Measurements from ENCODE around the gene FMC1. TPM values are rescaled to one million over a fixed set of nuclear protein-coding genes. Genes with fewer than 3 reads are reported as not detected.

Gene FMC1, protein sequence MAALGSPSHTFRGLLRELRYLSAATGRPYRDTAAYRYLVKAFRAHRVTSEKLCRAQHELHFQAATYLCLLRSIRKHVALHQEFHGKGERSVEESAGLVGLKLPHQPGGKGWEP
- total RNA-seq: 7.2 TPM

GRCh38 chr7:139341058-139341775 is at the start of gene FMC1:
FMC1 (plus strand) TSS chr7:139341337; CDS start chr7:139341385, 48 bp downstream.

DNA sequence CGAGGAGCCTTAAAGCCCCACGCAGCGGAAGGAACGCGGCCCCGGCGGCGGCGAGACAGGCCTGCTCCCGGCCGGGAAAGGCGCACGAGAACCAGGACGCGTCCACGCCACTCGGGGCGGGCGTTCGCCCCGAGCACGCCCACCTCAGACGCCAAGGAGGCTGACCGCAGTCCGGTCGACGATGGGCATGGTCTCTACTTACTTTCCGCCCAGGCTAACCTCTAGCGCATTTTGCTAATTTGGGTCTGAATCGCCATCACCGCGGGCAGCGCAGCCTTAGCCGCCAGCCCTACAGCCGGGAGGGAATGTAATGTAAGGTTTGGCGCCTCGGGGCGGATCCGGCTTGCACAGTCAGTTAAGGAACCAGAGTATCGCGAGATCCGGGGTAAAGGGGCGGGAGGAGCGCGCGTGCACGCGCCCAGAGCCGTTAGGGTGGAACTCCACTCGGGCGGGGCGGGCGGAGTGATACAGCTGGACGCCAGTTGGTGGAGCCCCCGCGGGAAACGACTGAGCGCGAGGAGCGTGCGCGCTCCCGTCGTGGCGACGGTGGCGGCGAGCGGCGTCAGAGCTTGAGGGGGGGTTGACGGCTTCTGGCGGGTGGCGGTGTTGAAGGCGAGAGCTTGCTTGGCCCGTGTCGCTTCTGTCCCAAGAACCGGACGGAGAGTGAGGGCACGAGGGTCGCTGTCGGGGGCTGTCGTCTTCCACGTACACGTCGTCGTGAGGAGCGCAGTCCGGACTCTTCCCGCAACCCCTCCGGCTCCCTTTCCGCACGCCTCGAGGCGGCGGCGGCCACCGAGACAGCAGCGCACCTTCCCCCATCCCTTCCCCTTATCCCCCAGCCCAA is 18.5 kb downstream of the FMC1 start, which contains the start of gene LUC7L2:
Gene LUC7L2, plus strand, starts transcription at position 529 of the 844 bp plus-strand sequence. CDS start 368 bp downstream, outside the sequence.

Small RNA genes lying within 50 kb of the gene (small RNA-seq; reads per million reads assigned to genes)
- not detected for gene RNU6-206P (ENCODE audit: low replicate concordance)

Other genes starting within 250 kb of the FMC1 start
- 4.7 TPM for gene ZC3HAV1, start 231.6 kb upstream of the FMC1 start, total RNA-seq
- gene UBN2, start 110.1 kb upstream of the FMC1 start, total RNA-seq: 52.9 TPM
- gene LUC7L2, start 18.6 kb downstream of the FMC1 start, total RNA-seq: 88.3 TPM
- gene KLRG2, start 142.3 kb downstream of the FMC1 start, total RNA-seq: not detected
- 1.9 TPM for gene CLEC2L, start 182.3 kb downstream of the FMC1 start, total RNA-seq

Data from parietal lobe (tissue), 2 donors.